HepG2 (cell line): ENCODE results near the gene SART1. TPM values are rescaled to one million over a fixed set of nuclear protein-coding genes. Genes with fewer than 3 reads are reported as not detected.

Source experiments
- ATAC-seq: fragments of 200-7000 bp; cut with Tn5 transposase; 3 replicates; pipeline ENCODE4 v1.9.1; 2020; ENCODE audit warnings: mild to moderate bottlenecking, moderate library complexity
- BruUV-seq: library from RNA; stranded (reverse); fragments of 400-500 nt; replicated peaks from 2 replicates; lab custom pipeline; 2021; lab: Mats Ljungman, UMichigan
- CTCF ChIA-PET: fragments of 300-600 bp; formaldehyde crosslinking; extraction: SDS; loops from one replicate; lab custom pipeline; 2021; ENCODE audit warnings: low total read pairs, inconsistent platforms, low intra/inter-chr PET ratio; lab: Yijun Ruan, JAX
- POLR2A ChIA-PET: fragments of 350-600 bp; sonication (Branson Sonifier 250); formaldehyde crosslinking; loops from one replicate; lab custom pipeline; 2020; ENCODE audit warnings: antibody characterized with exemption, inconsistent platforms; lab: Yijun Ruan, JAX
- DNase-seq: peaks from one replicate; pipeline ENCODE4 v3.0.0-alpha.2; 2015; ENCODE audit warnings: low spot score
- FAIRE-seq: peaks from 3 replicates; lab custom pipeline; 2011; peaks lifted over from hg19 to GRCh38; lab: Jason Lieb, UNC
- H2AFZ ChIP-seq: one replicate; pipeline ENCODE4 v1.6.1; 2011; ENCODE audit warnings: low read length, inconsistent platforms
- H3K27ac ChIP-seq: fragments of 300-600 bp; 3 replicates; pipeline ENCODE4 v1.8.0; 2011; ENCODE audit warnings: mixed run types, mild to moderate bottlenecking, mixed read lengths, low read length, inconsistent platforms; ENCODE audit not compliant: insufficient read depth; ENCODE audit errors: extremely low read length
- H3K27me3 ChIP-seq, 2 experiments: fragments of 200-600 bp in 1 of 2; 2 replicates in 1 of 2; 3 replicates in 1 of 2; pipeline versions ENCODE4 v1.6.0 to v1.8.0; 2011; ENCODE audit warnings: low read length in 2 of 2, mild to moderate bottlenecking in 2 of 2, moderate library complexity in 2 of 2, inconsistent platforms in 1 of 2; ENCODE audit not compliant: insufficient read depth in 2 of 2, control insufficient read depth in 1 of 2
- H3K36me3 ChIP-seq, 2 experiments: fragments of 200-600 bp in 1 of 2; replicated peaks in 1 of 2; 2 replicates in 1 of 2; 3 replicates in 1 of 2; pipeline versions ENCODE4 v1.5.1 to v1.8.0; 2011; ENCODE audit warnings: low read length in 2 of 2, inconsistent platforms in 1 of 2; ENCODE audit not compliant: insufficient read depth in 2 of 2, control insufficient read depth in 1 of 2
- H3K4me1 ChIP-seq: 2 replicates; pipeline ENCODE4 v1.5.1; 2012; ENCODE audit warnings: low read length, inconsistent platforms; ENCODE audit not compliant: insufficient read depth
- H3K4me2 ChIP-seq: 2 replicates; pipeline ENCODE4 v1.6.0; 2011; ENCODE audit warnings: low read depth, low read length, inconsistent platforms
- H3K4me3 ChIP-seq, 3 experiments: fragments of 200-600 bp in 1 of 3; sonication (generic), shearing (Covaris generic) in 1 of 3; replicated peaks in 1 of 3; 2 replicates each; pipeline ENCODE4 v1.5.1; 2011 to 2016; ENCODE audit warnings: low read length in 3 of 3, inconsistent platforms in 2 of 3, low read depth in 2 of 3, mild to moderate bottlenecking in 2 of 3, control low read depth in 1 of 3, mixed read lengths in 1 of 3; ENCODE audit not compliant: insufficient read depth in 1 of 3
- H3K79me2 ChIP-seq: one replicate; pipeline ENCODE4 v1.6.1; 2011; ENCODE audit warnings: low read length, inconsistent platforms; ENCODE audit not compliant: insufficient read depth
- H3K9ac ChIP-seq: 2 replicates; pipeline ENCODE4 v1.6.0; 2011; ENCODE audit warnings: mild to moderate bottlenecking, low read depth, low read length, inconsistent platforms; ENCODE audit not compliant: insufficient read depth
- H3K9me3 ChIP-seq: 2 replicates; pipeline ENCODE4 v1.5.1; 2012; ENCODE audit warnings: mild to moderate bottlenecking, low read length
- H4K20me1 ChIP-seq: 2 replicates; pipeline ENCODE4 v1.6.0; 2011; ENCODE audit warnings: inconsistent platforms, mild to moderate bottlenecking, low read length, moderate library complexity; ENCODE audit not compliant: insufficient read depth
- ADNP ChIP-seq: sonication (generic); formaldehyde crosslinking; IDR thresholded peaks from 2 replicates; pipeline ENCODE4 v1.4.0; 2020; ENCODE audit warnings: missing genetic modification reagents
- CBFB ChIP-seq: sonication (generic); formaldehyde crosslinking; IDR thresholded peaks from 2 replicates; pipeline ENCODE4 v1.4.0; 2020; ENCODE audit warnings: missing genetic modification reagents
- CCDC6 ChIP-seq: sonication (generic); formaldehyde crosslinking; IDR thresholded peaks from 2 replicates; pipeline ENCODE4 v1.8.1; 2022; ENCODE audit warnings: mild to moderate bottlenecking, missing genetic modification reagents, moderate library complexity
- GMEB2 ChIP-seq: IDR thresholded peaks from 2 replicates; pipeline ENCODE4 v1.6.1; 2016; ENCODE audit warnings: missing biosample characterization, missing genetic modification reagents, low read depth
- MYPOP ChIP-seq: sonication (generic); formaldehyde crosslinking; IDR thresholded peaks from 2 replicates; pipeline ENCODE4 v1.8.1; 2023; ENCODE audit warnings: mild to moderate bottlenecking, moderate library complexity, missing genetic modification reagents
- RFX3 ChIP-seq: IDR thresholded peaks from 2 replicates; pipeline ENCODE4 v1.6.1; 2016; ENCODE audit warnings: missing biosample characterization, missing genetic modification reagents
- RORA ChIP-seq: sonication (generic); formaldehyde crosslinking; IDR thresholded peaks from 2 replicates; pipeline ENCODE4 v1.5.0; 2020; ENCODE audit warnings: mild to moderate bottlenecking, missing genetic modification reagents, moderate library complexity
- SNRNP70 ChIP-seq: fragments of 200-400 bp; formaldehyde crosslinking; IDR thresholded peaks from 2 replicates; pipeline ENCODE4 v1.6.1; 2017; ENCODE audit warnings: mild to moderate bottlenecking, low read depth, low read length, moderate library complexity
- SOX6 ChIP-seq, 2 experiments: fragments of 450-650 bp in 1 of 2; sonication (generic) in 1 of 2; formaldehyde crosslinking in 1 of 2; IDR thresholded peaks; 2 replicates each; pipeline versions ENCODE4 v1.4.0 to v1.6.1; 2017 to 2020; ENCODE audit warnings: antibody characterized with exemption in 1 of 2, mild to moderate bottlenecking in 1 of 2, missing genetic modification reagents in 1 of 2
- TEAD3 ChIP-seq: optimal IDR thresholded peaks from 2 replicates; pipeline ENCODE3; 2016; ENCODE audit warnings: borderline replicate concordance
- U2AF1 ChIP-seq: fragments of 200-400 bp; formaldehyde crosslinking; optimal IDR thresholded peaks from 2 replicates; pipeline ENCODE3; 2017; ENCODE audit warnings: mild to moderate bottlenecking, low read depth, low read length
- ZNF317 ChIP-seq: sonication (generic); formaldehyde crosslinking; IDR thresholded peaks from 2 replicates; pipeline ENCODE4 v1.5.0; 2020; ENCODE audit warnings: mild to moderate bottlenecking, missing genetic modification reagents
- ZNF614 ChIP-seq: IDR thresholded peaks from 2 replicates; pipeline ENCODE4 v1.6.1; 2018; ENCODE audit warnings: missing biosample characterization, missing genetic modification reagents, inconsistent platforms, borderline replicate concordance
- ZNF674 ChIP-seq: sonication (generic); formaldehyde crosslinking; IDR thresholded peaks from 2 replicates; pipeline ENCODE4 v1.5.0; 2020; ENCODE audit warnings: low read depth, mild to moderate bottlenecking, missing genetic modification reagents
- ZNF709 ChIP-seq: sonication (generic); formaldehyde crosslinking; IDR thresholded peaks from 2 replicates; pipeline ENCODE4 v1.5.0; 2020; ENCODE audit warnings: mild to moderate bottlenecking, missing genetic modification reagents
- WGBS: methylation state at CpG from one replicate; pipeline ENCODE4 v1.1.6; 2017; ENCODE audit warnings: low lambda C conversion rate; 5-methylcytosine and 5-hydroxymethylcytosine counted together
- in situ Hi-C: cut with HindIII; loops from 2 replicates; pipeline ENCODE4 v1.10.0; 2017; ENCODE audit warnings: low pct_unique_long_range_greater_than_20kb; ENCODE audit not compliant: extremely low pct_ligation_motif_present
- intact Hi-C: fragments of 100-400 bp; cut with micrococcal nuclease; formaldehyde crosslinking; loops from one replicate; pipeline ENCODE4 v1.10.0; 2022; ENCODE audit not compliant: unreplicated experiment
- polyA plus RNA-seq, 8 experiments: library from polyadenylated mRNA; depleted of rRNA in 3 of 8; stranded (reverse) in 7 of 8; unstranded in 1 of 8; fragments of >200 nt; fragmentation: Illumina TruSeq in 4 of 8; extraction: Trizol in 4 of 8; gene quantifications; 2 replicates each; pipeline versions ENCODE4 v1.2.1 to v1.2.3, GENCODE V29; 2011 to 2016; ENCODE audit warnings: low read depth in 4 of 8, missing spikeins in 1 of 8, mixed read lengths in 1 of 8; ENCODE audit not compliant: insufficient read depth in 1 of 8
- total RNA-seq, 5 experiments: library from RNA; depleted of rRNA; stranded (reverse); fragments of >200 nt; fragmentation: Illumina TruSeq; extraction: Trizol; gene quantifications; 2 replicates each; pipeline ENCODE4 v1.2.3, GENCODE V29; 2016; ENCODE audit warnings: low read depth in 1 of 5
- TF ChIP-seq, protein P1 (sequence below): sonication (generic); formaldehyde crosslinking; IDR thresholded peaks from 2 replicates; pipeline ENCODE4 v1.8.0; 2022; ENCODE audit warnings: mild to moderate bottlenecking, missing genetic modification reagents
- TF ChIP-seq, protein P2 (sequence below): sonication (generic); formaldehyde crosslinking; IDR thresholded peaks from 2 replicates; pipeline ENCODE4 v1.4.0; 2020; ENCODE audit warnings: missing genetic modification reagents, borderline replicate concordance

SART1 gene
- total and polyA plus RNA-seq, 2 of the 13 experiments (the other 11 are each of a cell fraction or from before 2014, with no cell fraction given): 11.3 to 22.5 TPM

DNA sequence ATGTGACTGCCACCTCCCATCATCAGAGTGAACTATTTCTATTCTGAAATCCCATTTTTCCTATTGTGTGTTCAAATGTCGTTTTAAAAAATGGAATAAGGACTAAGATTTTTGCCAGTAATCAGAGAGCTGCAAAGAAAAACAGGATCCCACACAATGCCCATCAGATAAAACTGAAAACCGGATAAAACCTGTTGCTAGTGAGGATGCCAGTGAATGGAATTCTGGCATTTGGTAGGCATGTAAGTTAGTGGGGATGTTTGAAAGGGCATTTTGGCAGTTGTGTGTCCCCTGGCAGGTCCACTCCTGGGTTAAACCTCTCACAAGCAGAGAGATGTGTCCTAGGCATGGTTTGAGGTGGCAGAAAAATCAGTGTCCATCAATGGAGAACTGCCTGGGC lies 36.1 kb upstream of the SART1 start (continued):
- TF ChIP-seq, protein P1, sequence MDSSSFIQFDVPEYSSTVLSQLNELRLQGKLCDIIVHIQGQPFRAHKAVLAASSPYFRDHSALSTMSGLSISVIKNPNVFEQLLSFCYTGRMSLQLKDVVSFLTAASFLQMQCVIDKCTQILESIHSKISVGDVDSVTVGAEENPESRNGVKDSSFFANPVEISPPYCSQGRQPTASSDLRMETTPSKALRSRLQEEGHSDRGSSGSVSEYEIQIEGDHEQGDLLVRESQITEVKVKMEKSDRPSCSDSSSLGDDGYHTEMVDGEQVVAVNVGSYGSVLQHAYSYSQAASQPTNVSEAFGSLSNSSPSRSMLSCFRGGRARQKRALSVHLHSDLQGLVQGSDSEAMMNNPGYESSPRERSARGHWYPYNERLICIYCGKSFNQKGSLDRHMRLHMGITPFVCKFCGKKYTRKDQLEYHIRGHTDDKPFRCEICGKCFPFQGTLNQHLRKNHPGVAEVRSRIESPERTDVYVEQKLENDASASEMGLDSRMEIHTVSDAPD: no peak

DNA sequence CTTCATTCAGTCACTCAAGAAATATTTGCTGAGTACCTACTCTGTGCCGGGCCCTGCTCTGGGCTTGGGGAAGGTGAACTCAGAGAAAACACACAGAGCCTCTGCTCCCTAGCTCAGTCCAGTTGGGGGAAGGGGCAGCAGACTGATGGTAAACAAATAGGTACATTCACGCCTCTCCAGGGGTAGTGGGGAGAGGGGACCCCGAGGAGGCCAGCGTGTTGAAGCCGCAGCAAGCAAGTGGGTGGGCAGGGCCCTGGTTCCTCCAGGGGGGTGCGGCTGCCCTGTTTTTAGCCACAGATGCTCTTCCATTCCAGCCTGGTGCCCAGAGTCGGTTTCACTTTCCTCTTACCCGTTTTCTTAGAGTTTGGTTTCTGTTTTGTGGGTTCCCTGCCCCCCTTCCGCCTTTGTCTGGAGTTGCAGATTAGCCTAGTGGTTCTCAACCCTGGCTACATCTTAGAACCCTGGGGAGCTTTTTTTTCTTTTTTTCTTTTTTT lies 33.6 kb upstream of the SART1 start:
- peak overlapping the region; percentile 68 for H3K9ac ChIP-seq
- H3K4me3 ChIP-seq: peak overlapping the region; percentile 64 to 75 (median 69)
- no TSS peak for BruUV-seq
- no peaks in the 10 kb centered on the region for H3K9me3 ChIP-seq
- ATAC-seq (peak; percentile 35), FAIRE-seq (no peak), DNase-seq (no peak)
- H3K4me1 ChIP-seq: peaks cover 39% of the 10 kb centered on the region
- H3K79me2 ChIP-seq: no peaks in the 10 kb centered on the region
- peak overlapping the region; percentile 63 for H2AFZ ChIP-seq
- in situ Hi-C loops (no loop called here), intact Hi-C loops (no loop called here)
- no peak overlapping the region for H3K27ac ChIP-seq
- peaks cover 0 to 3% of the 10 kb centered on the region in 2 experiments; a peak in 1 of 5 replicates for H3K27me3 ChIP-seq
- no peaks in the 10 kb centered on the region for H3K36me3 ChIP-seq
- no peaks in the 10 kb centered on the region for H4K20me1 ChIP-seq
- H3K4me2 ChIP-seq: peak overlapping the region; percentile 97
- ChIA-PET CTCF (no interaction called here), POLR2A (interaction anchor here (1.0 kb wide), 3 partner anchors 21 to 39 kb away, joined by 3 to 4 read pairs (median 3); partner anchors contain the start of gene FIBP)
- WGBS: 9% methylated on average over 8 of the region's 9 CpGs
- TF ChIP-seq ZNF709 (CRISPR knock-in tag) (no peak), GMEB2 (no peak), MYPOP (no peak), ZNF317 (CRISPR knock-in tag) (0 out of 2 replicates have a peak, but pooled peaks have one; percentile 30), CBFB (CRISPR knock-in tag) (no peak), ZNF674 (CRISPR knock-in tag) (no peak), RFX3 (CRISPR knock-in tag) (no peak), SNRNP70 (no peak), RORA (no peak), CCDC6 (CRISPR knock-in tag) (no peak), SOX6 (IDR thresholded peaks at IDR 0.05) (no peak), SOX6 (CRISPR knock-in tag; IDR thresholded peaks at IDR 0.05) (0 out of 2 replicates have a peak, but pooled peaks have one; percentile 13), U2AF1 (no peak), ZNF614 (no peak), ADNP (CRISPR knock-in tag) (no peak), TEAD3 (CRISPR knock-in tag) (peak; percentile 15)
- TF ChIP-seq, protein P2, sequence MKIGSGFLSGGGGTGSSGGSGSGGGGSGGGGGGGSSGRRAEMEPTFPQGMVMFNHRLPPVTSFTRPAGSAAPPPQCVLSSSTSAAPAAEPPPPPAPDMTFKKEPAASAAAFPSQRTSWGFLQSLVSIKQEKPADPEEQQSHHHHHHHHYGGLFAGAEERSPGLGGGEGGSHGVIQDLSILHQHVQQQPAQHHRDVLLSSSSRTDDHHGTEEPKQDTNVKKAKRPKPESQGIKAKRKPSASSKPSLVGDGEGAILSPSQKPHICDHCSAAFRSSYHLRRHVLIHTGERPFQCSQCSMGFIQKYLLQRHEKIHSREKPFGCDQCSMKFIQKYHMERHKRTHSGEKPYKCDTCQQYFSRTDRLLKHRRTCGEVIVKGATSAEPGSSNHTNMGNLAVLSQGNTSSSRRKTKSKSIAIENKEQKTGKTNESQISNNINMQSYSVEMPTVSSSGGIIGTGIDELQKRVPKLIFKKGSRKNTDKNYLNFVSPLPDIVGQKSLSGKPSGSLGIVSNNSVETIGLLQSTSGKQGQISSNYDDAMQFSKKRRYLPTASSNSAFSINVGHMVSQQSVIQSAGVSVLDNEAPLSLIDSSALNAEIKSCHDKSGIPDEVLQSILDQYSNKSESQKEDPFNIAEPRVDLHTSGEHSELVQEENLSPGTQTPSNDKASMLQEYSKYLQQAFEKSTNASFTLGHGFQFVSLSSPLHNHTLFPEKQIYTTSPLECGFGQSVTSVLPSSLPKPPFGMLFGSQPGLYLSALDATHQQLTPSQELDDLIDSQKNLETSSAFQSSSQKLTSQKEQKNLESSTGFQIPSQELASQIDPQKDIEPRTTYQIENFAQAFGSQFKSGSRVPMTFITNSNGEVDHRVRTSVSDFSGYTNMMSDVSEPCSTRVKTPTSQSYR (CRISPR knock-in tag): peak; percentile 47; the same call in 1 of the 2 replicates
